Lung (tissue), 12 donors: ENCODE data around the gene ITGA3. TPM values are rescaled to one million over a fixed set of nuclear protein-coding genes. Genes with fewer than 3 reads are reported as not detected.

Experiments used
- ATAC-seq: fragments of 200-7000 bp; cut with Tn5 transposase; one replicate; pipeline ENCODE4 v1.9.1; 2020; ENCODE audit warnings: moderate number of reproducible peaks; ENCODE audit not compliant: insufficient read depth, low FRiP score
- DNase-seq, 3 donors: peaks; one replicate each; pipeline ENCODE4 v3.0.0-alpha.2; 2013 to 2017
- H3K27ac ChIP-seq, 2 donors: one replicate each; pipeline ENCODE4 v1.5.1; 2013; ENCODE audit warnings: mild to moderate bottlenecking in 2 of 2, moderate library complexity in 2 of 2, control low read depth in 1 of 2, inconsistent platforms in 1 of 2, low read depth in 1 of 2, low read length in 1 of 2
- H3K27me3 ChIP-seq, 3 donors: one replicate each; pipeline ENCODE4 v1.5.1; 2013; ENCODE audit warnings: low read length in 2 of 3; ENCODE audit not compliant: control insufficient read depth in 3 of 3, insufficient read depth in 3 of 3
- H3K36me3 ChIP-seq, 4 donors: one replicate each; pipeline ENCODE4 v1.5.1; 2013; ENCODE audit warnings: low read length in 4 of 4, mild to moderate bottlenecking in 1 of 4, moderate library complexity in 1 of 4; ENCODE audit not compliant: control insufficient read depth in 4 of 4, insufficient read depth in 4 of 4
- H3K4me1 ChIP-seq, 5 donors: one replicate each; pipeline ENCODE4 v1.5.1; 2013; ENCODE audit warnings: low read length in 5 of 5, mild to moderate bottlenecking in 2 of 5, moderate library complexity in 1 of 5; ENCODE audit not compliant: control insufficient read depth in 5 of 5, insufficient read depth in 5 of 5
- H3K4me3 ChIP-seq: one replicate; pipeline ENCODE4 v1.5.1; 2013; ENCODE audit warnings: mild to moderate bottlenecking, control low read depth, moderate library complexity
- H3K9ac ChIP-seq, 2 donors: one replicate each; pipeline ENCODE4 v1.5.1; 2013; ENCODE audit warnings: low read length in 2 of 2, control low read depth in 1 of 2; ENCODE audit not compliant: insufficient read depth in 1 of 2
- H3K9me3 ChIP-seq, 4 donors: one replicate each; pipeline ENCODE4 v1.5.1; 2013; ENCODE audit warnings: low read length in 3 of 4, mild to moderate bottlenecking in 1 of 4, moderate library complexity in 1 of 4; ENCODE audit not compliant: control insufficient read depth in 4 of 4, insufficient read depth in 3 of 4
- CTCF ChIP-seq: IDR thresholded peaks from 2 replicates; pipeline ENCODE4 v1.5.1; 2012; ENCODE audit warnings: mild to moderate bottlenecking; ENCODE audit errors: control extremely low read depth, extremely low read depth
- WGBS, 2 donors: extraction: QIAGEN DNeasy Blood & Tissue Kit; methylation state at CpG; one replicate each; pipeline ENCODE4 v1.1.7; 2013; 5-methylcytosine and 5-hydroxymethylcytosine counted together
- polyA plus RNA-seq, 2 donors: library from polyadenylated mRNA; stranded (reverse); fragments of 200-250 nt; gene quantifications; one replicate each; pipeline ENCODE4 v1.2.1, GENCODE V29; 2013
- total RNA-seq, 2 donors: library from RNA; depleted of rRNA in 1 of 2; stranded (reverse); fragments of >200 nt in 1 of 2; gene quantifications; one replicate each; pipeline ENCODE4 v1.2.1, GENCODE V29; 2014 to 2021
- donor health status: control.
- donor health status: control.
- donor health status: Bipolar disorder and iron deficiency.
- donor health status: healthy.
- donor health status: DM: yes; HTN: yes; CAD: no.

The ITGA3 gene
- total and polyA plus RNA-seq, 4 donors, result 83.9 to 204 (median 133) TPM

GRCh38 chr17:50076591-50077235 lies 20.8 kb downstream of the ITGA3 start:
- H3K27me3 ChIP-seq, result no peaks in the 10 kb centered on the region
- peaks cover 0 to 2% (median 0%) of the 10 kb centered on the region in 4 donors for H3K9me3 ChIP-seq
- no peak overlapping the region for H3K9ac ChIP-seq
- DNase-seq (peak in 1 of 3 donors; percentile 35), ATAC-seq (no peak)
- no peak overlapping the region for H3K4me3 ChIP-seq
- H3K4me1 ChIP-seq, result no peaks in the 10 kb centered on the region
- no peak overlapping the region for H3K27ac ChIP-seq
- no peak for TF ChIP-seq CTCF
- WGBS, 2 donors, result 69 to 79% methylated on average over 39 of the region's 39 CpGs
- H3K36me3 ChIP-seq, result peaks cover 0 to 88% (median 6%) of the 10 kb centered on the region in 4 donors

GRCh38 chr17:50078430-50078829 lies 22.5 kb downstream of the ITGA3 start:
- no peaks in the 10 kb centered on the region for H3K9me3 ChIP-seq
- 92 to 97% methylated on average over 4 of the region's 4 CpGs for WGBS, 2 donors
- H3K4me3 ChIP-seq, result no peak overlapping the region
- no peaks in the 10 kb centered on the region for H3K4me1 ChIP-seq
- peaks cover 0 to 81% (median 6%) of the 10 kb centered on the region in 4 donors for H3K36me3 ChIP-seq
- no peak for DNase-seq
- no peak overlapping the region for H3K9ac ChIP-seq
- no peaks in the 10 kb centered on the region for H3K27me3 ChIP-seq
- TF ChIP-seq CTCF, result no peak
- no peak overlapping the region for H3K27ac ChIP-seq
- no peak for ATAC-seq

- H3K9ac ChIP-seq, result no peak overlapping the region
- H3K27me3 ChIP-seq, result no peaks in the 10 kb centered on the region
- H3K9me3 ChIP-seq, result no peaks in the 10 kb centered on the region
- DNase-seq (peak in 1 of 3 donors; percentile 14), ATAC-seq (no peak)
- 72 to 76% methylated on average over 12 of the region's 12 CpGs for WGBS, 2 donors
- H3K36me3 ChIP-seq, result peaks cover 0 to 71% (median 4%) of the 10 kb centered on the region in 4 donors
- no peak overlapping the region for H3K4me3 ChIP-seq
- no peak for TF ChIP-seq CTCF
- no peaks in the 10 kb centered on the region for H3K4me1 ChIP-seq
- peak overlapping the region in 1 of 2 donors; percentile 4 for H3K27ac ChIP-seq
These were observed 23.6 kb downstream of the ITGA3 start for GRCh38 chr17:50079334-50080095.
